GM19240 (cell line): Measurements from ENCODE around the gene CWC27.

Experiments used
- DNase-seq: peaks from one replicate; pipeline ENCODE4 v3.0.0; 2011; ENCODE audit warnings: low spot score; ENCODE audit not compliant: insufficient read length

The CWC27 gene

DNA sequence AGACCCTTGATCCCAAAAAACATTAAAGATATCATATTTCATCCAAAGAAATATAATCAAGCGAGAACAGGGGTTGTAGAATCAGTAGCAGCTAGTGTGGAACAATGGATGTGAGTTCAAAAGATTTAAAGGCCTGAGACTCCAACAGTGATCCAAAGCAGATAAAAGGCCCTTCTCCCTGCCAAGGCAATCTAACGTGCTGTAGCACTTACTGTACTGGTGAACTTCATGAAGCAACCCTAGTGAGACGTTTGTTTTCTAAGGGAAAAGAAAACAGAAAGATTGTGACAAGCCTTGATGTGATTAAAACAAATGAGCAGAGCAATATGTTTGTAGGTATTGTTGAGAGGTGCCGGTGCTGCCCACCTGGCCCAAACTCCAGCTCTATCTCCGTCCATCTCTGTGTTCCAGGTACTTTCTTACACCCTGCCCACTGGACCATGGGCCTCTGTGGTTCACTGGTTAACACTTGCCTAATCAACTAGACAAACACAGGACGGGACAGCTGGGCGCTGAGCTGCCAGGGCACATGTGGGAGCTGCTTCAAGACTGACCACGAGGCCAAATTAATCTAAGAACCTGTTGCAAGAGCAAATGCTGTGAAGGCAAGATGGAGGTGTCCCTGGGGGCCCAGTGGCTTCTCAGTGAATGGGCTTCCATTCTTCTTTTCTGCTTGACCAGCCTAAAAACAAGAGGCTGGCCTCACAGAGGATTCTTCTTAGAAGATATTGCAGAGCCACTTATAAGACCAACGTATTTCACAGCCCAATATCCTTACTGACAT is 265.5 kb downstream of the CWC27 start:
- no peak for DNase-seq

DNA sequence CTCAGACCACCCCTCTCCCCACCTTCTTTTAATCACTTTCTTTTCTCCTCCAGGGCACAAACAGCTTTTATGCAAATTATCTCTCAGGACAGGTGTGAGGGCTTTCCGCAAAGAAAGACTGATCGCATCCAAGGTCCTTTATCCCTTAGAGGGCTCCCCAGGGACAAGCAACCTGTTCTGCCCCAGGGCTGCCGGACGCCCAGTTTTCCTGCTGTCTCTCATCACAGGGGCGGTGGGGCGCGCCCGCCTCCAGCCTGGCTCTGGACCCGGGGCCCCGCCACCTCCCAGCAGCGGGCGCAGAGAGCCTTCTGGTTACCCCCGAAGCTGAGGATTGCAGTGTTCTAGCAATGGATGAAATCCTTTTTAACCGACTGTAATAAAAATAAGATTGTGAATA is 266.1 kb downstream of the CWC27 start:
- no peak for DNase-seq

DNA sequence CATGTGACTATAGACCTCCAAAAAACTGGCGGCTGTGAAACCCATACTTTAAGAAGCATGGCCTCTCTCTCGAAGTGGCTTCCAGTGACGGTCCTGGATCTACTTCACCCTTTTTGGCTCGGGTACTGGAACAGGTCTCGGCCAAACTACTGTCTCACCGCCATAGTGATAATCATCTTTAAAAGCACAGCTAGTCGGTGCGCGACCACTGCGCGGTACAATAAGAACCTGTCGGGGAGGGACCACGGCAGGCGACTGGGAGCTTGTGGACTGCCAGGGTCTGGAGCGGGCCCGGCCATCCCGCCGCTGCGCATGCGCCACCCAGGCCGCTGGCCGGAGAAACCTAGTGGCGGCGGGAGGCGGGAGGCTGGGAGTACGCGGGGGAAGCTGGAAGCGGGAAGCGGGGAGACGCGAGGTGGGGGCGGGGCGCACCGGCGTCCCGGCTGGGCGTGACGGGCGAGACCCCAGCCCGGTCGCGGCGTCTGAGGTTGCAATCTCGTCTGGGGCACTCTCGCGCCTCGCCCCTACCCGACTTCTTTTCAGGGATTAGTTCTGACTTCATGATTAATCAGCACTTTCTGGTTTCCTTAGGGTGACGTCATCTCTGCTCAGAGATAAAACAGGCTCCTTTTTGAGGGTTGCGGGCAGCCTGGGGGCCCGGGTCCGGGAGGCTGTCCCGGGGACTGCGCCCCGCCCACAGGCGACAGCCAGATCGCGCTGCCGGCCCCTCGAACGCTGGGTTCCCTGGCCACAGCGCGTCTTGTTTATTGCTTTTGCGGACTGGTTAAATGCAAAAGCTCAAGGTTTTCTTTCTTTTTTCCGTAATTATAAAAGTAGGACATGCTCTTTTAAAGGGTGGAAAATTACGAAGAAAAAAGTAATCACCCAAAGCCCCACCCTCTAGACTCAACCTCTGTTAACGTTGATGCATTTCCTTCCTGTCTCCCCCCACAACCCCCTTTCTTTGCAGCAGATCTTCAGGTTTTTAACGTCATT is 266.8 kb downstream of the CWC27 start:
- DNase-seq = peak; percentile 47

DNA sequence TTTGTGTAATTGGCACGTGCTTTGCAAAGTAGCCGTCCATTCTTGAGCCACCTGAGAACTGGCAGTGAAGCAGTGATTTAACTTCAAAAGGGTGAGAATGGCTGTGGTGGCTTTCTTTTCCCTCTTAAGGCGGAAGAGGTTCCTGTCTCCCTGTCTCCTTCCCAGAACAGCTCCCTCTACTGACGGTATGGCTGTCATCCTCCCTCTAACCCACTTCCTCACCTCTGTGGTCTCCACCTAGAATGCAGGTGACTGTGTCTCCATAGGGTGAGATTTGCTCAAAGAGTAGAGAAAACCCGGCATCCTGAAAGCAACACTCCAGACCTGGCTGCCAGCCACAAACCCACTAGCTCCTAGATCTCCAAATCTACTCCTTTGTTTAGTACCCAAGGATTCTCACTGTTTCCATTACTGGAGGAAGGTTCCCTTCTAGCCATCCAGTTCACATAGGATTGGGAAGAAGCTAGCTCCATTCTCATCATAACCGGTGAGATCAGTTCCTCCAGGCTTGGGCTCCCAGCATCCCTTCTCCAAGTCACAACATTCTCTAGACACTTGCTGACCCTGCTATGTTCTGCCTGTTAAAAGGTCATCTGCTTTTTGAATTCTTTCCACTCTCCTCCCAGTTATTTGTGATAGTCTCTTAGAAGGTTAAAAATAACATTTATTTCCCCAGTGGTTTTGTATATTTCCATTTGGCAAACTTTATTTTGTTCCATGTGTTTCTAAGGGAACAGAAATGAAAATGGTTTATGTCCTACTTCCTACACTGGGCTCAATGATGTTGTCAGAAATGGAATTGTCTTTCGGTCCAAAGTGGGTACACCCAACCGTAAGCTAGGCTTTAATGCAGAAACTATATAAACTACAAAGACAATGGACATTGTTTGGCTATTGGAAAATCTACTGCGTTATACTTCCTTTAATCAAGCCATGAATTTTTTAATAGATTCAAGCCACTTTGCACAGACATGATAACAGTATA is 269.4 kb downstream of the CWC27 start:
- DNase-seq = no peak

DNA sequence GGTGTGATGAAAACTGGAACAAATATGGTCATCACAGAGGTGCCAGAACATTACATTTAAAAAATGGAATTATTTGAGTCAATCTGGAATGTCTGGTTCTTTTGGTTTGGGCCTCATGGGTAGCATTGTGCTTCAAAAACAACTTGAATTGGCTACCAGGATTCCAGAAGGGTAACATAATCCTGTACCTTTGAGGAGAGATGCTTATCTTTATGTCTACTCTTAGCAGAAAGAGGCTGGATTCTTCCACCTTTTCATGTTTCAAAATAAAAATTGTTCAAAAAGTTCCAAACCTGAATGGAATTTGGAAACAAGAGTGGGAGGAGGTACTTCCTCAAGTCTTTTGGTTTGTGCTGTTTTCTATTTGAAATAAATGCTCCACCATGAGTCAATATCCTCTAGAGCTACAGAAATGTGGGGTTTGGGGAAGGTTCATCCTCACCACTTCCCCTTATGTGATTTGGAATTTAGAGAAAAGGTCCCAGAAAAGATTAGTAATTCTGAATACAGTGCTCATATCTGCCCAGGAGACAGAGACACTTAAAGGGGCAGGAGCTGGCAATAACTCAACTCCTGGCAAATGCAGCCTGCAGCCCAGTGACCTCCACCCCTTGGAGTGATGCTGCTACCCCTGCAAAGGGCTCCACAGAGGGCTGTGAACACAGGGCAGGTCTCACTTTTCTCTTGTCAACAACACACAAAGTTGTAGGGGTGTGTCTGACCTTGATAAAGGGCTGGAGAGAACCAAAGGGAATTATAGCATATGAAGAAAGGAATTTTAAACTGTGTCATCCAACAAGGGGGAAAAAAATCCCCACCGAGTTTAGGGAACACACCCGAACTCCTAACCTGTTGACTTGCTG is 272.8 kb downstream of the CWC27 start:
- no peak for DNase-seq

DNA sequence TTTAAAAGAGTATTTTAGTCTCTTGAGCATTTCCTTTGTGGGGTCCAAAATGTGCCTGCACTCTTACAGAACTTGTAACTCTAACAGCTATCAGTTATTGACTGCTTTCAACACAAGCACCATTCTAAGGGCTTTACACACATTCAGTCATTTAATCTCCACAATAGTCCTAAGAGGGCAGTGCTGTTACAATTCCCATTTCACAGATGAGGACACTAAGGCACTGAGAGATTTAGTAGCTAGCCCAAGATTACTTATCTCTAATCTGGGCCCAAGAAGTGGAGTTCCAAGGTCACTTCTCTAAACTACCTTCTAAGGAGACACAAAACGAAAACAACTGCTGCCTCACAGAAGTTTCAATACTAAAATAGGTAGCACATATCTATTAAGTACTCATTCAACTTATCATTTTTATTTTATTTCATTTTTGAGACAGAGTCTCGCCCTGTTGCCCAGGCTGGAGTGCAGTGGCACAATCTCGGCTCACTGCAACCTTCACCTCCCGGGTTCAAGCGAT is 275.2 kb downstream of the CWC27 start:
- no peak for DNase-seq

DNA sequence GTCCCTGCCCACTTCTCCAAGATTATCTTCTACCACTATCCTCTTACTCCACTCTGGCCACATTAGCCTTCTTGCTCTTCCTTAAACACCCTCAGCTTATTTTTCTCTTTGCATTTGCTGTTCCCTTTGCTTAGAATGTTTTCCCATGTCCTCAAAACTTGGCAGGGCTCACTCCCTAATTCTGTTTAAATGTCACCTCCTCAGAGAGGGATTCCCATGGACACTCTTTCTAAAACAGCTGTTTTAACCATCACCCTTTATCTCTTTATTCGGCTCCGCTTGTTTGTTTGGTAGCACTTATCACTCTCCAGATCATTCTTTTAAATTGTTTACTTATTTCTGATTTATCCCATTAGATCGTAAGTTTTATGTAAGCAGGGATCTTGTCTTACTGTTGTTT is 278.5 kb downstream of the CWC27 start:
- no peak for DNase-seq

DNA sequence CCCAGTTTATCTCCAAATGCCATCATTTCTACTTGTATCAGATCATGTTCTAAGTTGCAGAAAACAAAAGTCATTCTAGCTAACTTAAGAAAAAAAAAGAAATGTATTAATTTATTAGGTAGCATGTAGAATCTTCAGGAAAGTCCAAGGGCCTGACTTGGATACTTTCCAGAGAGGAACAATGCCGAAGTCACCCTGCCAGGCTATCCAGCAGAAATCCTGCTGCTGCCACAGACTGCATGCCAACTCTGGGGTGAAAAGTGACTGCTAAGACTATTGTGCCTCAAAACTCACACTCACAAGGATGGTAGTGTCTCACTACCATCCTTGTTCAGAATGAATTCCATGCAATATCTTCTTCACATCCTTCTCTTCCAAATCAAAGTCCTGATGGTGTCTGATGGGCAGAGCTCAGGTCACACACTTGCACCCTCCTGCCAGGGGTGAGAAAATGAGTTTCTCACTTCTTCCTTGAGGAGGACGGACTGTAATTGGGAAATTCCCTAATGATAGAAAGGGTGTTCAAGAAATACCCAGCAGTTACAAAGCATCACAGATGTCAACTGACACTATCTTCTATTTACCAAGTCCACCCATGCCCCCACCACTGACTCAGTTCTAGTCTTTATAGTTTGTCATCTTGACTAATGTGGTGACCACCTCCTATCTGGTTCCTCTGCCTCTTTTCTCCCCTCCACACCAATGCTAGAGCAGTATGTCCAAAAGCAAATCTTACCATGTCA is 279.4 kb downstream of the CWC27 start:
- DNase-seq = no peak

DNA sequence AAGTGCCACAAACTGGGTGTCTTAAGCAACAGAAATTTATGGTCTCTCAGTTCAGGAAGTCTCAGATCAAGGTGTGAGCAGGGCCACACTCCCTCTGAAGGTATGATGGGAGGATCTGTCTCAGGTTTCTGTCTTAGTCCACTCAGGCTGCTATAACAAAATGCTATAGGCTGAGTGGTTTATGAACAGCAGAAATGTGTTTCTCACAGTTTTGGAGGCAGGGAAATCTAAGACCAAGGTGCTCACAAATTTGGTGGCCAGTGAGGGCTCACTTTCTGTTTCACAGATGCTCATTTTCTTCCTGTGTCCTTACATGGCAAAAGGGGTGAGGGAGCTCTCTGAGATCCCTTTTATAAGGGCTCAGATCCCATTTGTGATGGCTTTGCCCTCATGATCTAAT is 281.4 kb downstream of the CWC27 start:
- no peak for DNase-seq

DNA sequence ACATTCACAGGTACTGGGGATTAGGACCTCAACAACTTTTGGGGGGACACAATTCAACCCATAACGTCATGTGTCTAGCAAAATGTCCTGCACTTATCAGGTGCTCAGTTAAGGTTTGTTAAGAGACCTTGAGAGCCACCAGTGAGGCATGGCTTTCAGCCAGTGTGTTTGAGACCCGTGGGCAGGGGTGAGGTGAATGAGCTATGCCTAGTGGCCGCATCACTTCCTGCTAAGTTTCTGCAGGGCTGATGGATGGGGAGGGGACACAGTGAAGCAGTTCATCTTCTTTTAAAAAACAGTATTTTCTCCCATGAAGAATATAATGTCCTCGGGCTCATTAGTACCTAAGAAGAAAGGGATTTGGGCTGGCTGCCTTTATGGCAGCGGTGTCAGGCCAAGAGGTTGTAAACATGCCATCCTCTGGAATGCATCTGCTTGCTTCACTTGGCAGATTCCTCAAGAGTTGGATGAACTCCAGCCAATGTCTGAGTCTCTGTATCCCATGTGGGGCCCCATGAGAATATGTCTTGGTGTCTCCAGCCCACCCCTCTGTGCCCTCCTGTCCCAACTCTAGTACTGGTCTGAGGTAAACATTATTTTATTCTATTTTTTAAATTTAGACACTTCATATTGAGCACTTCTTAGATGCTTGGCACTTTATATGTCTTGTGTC is 282.2 kb downstream of the CWC27 start:
- no peak for DNase-seq

DNA sequence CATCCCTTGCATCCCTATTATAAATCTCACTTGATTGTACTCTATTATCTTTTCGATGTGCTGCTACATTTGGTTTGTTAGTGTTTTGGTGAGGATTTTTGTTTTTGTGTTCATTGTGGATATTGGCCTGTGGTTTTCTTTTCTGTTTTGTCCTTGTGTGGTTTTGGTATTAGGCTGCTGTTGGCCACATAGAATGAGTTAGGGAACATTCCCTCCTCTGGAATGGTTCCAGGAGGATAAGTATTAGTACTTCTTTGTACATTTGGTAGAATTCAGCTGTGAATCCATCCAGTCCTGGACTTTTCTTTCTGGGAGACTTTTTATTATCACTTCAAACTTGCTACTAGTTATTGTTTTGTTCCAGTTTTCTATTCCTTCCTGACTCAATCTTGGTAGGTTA is 287.2 kb downstream of the CWC27 start:
- no peak for DNase-seq

DNA sequence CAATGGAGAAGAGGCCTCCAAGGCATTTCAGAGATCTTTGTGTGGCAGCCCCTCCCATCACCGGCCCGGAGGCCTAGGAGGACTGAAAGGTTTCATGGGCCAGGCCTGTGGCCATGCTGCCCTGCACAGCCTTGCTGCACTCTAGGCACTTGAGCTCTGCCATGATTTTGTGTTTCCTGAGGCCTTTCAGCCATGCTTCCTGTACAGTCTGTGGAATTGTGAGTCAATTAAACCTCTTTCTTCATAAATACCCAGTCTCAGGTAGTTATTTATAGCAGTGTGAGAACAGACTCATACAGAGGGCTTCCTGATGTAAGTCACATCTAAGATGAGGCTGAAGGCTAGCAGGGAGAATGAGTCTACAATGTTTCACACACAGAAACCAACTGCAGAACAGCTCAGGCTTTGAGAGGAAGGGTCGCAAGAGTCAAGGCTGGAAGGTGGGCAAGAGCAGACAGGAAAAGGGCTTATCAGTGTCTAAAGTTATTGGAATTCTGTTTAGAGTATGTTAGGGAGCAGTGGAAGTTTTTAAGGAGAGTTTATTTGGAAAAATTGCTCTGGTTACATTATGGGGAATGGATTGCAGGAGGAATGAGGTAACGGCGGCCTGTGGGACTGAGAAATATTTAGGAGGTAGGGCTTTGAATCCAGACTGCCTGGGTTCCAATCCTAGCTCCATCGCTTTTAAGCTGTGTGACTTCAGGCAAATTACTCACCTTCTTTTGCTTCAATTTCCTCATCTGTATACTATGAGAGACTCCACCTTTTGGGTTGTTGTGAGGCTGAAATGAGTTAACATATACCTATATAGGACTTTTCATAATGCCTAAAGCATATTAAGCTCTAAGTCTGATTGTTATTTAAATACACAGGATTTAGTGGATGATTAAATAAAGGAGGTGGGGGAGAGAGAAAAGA is 291.2 kb downstream of the CWC27 start:
- no peak for DNase-seq

DNA sequence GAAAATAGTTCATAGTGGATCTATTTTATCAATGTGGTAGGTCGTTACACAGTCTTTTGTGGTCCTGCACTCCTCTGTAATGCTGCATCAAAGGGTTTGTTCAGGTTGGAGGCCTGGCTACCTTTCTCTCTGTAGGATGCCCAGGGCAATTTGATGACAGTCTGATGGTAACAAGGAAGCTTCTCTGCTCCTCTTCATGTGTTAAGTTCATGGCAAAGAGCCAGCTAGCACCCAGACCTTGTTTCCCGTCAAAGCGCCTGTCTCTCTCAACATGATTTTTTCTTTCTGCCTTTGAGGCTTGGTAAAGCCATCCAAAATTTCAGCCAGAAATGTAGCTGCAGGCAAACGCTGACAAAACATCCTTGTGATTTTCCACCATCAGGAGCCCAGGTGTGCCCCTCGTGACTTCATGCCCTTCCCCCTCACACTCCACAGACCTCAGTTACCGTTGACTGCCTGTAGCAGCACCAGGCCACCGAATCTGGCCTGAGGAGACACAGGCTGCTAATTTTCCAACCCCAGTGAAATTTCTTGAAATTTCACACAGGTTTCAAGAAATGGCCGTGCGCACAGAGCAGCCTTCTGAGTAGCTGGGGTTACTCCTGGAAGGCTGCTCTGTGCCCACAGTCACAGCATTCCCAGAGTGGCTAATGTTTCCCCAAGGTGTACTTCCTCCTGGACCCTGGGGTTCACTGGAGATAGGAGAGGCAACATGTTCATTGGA is 292.7 kb downstream of the CWC27 start:
- DNase-seq = no peak

DNA sequence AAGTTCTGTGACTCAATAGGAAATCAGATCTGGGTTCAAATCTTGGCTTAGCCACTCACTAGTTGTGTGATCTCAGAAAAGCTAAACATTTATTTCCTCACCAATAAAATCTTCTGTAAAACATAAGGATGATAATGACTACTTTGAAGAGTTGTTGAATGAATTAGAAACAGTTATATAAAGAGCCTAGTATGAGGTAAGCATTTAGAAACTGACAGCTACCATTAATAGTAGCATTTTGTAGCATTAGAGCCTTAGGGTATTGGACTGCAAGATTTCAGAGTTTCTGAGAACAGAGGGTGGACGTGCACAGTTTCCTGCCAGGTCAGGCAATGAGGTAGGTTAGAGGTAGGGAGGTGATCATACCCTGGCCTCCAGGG is 293.2 kb downstream of the CWC27 start:
- no peak for DNase-seq

DNA sequence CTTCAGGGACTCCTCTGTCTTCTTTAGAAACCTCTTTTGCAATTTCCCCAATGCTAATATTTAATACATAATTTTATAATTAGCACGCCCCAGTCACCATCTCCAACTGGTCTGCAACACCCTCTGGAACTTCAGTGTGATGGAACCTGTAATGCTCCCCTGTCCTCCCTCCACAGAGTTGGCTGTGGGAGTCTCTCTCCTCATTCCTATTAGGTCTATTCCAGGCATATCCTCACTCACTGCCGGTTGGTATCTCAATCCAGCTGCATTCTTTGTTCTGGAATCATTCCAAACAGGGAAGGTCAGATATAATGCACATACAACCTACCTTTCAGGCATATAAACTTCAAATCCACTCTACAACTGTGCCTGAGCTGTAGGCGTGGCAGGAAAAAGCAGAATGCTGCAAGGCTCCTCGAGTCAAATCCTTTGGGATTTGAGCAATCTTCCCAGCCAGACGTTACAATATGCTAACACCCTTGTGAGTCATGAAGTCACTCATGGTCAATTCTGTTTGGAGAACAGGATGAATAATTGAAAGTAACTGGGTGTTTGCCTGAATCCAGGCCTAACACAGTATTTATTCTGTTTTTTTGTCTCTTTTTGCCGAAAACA is 293.8 kb downstream of the CWC27 start:
- DNase-seq = no peak

DNA sequence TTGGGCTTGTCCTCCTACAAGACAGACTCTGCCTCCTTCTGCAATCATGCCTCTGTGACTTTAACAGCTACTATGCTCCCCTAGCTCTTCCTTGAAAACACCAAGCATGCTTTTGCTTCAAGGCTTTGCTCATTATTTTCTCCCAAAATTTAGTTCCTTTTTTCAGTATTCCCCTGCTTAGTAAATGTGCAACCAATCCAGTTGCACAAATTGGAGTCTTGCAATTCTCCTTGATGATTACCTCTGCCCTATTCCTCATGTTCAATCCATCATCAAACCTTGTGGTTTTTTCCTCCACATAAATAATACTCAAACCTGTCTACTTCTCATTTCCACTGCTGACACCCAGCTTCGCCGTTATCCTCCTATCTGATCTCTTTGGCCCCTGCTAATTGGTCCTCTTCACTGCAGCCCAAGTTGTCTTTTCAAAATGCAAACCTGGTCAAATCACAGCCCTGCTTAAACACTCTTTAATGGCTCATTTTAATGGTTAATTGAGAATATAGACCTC is 296.3 kb downstream of the CWC27 start:
- no peak for DNase-seq
